22Rv1 (cell line): ENCODE data around the gene UBE2F.

Experiments
- CTCF ChIP-seq: fragments of 450-650 bp; IDR thresholded peaks from 2 replicates; pipeline ENCODE4 v1.5.1; 2017; ENCODE audit warnings: mild to moderate bottlenecking
- ZFX ChIP-seq: fragments of 450-650 bp; IDR thresholded peaks from 2 replicates; pipeline ENCODE4 v1.6.1; 2017; ENCODE audit warnings: antibody characterized with exemption, borderline replicate concordance

DNA sequence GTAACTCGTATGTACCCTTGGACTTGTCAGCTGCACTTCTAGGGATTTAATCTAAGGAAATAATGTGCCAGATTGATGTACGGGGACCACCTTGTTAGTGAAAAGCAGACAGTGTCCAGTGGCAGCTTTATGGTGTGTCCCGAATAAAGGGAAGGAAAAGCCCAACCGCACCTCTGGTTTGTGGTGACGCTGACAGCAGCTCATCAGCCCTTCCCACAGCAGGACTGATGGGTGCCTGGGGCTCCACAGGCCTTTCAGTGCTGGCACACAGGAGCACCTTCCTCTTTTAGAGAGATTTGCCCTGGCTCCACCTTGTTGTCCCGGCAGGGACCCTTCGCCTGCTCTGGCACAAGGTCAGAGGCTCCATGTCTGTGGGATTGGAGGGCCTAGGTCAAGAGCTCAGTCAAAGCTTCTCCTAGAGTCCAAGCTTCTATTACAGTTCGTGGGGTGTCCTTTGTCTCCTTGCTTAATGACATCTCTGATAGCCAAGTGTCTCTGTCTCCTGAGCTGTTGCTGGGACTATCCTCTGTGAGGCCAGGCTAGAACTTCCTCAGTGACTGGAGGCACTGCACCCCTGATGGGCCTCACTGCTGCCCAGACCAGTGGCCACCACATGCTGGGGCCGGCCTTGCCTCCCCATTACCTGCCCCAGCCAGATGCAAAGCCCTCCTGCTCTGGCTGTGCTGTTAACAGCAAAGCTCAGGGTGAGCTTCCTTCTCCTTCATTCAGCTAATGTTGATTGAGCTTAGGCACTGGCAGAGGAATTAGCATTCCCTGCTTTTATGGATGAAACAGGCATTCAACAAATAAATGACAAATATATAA is 61.0 kb downstream of the UBE2F start:
- TF ChIP-seq CTCF: no peak
- TF ChIP-seq ZFX: no peak
